HepG2 (cell line): ENCODE results near the gene THBS2. TPM values are rescaled to one million over a fixed set of nuclear protein-coding genes. Genes with fewer than 3 reads are reported as not detected.

Experiments used
- ATAC-seq: fragments of 200-7000 bp; cut with Tn5 transposase; 3 replicates; pipeline ENCODE4 v1.9.1; 2020; ENCODE audit warnings: mild to moderate bottlenecking, moderate library complexity
- BruUV-seq: library from RNA; stranded (reverse); fragments of 400-500 nt; replicated peaks from 2 replicates; lab custom pipeline; 2021; lab: Mats Ljungman, UMichigan
- CTCF ChIA-PET: fragments of 300-600 bp; formaldehyde crosslinking; extraction: SDS; loops from one replicate; lab custom pipeline; 2021; ENCODE audit warnings: low total read pairs, inconsistent platforms, low intra/inter-chr PET ratio; lab: Yijun Ruan, JAX
- POLR2A ChIA-PET: fragments of 350-600 bp; sonication (Branson Sonifier 250); formaldehyde crosslinking; loops from one replicate; lab custom pipeline; 2020; ENCODE audit warnings: antibody characterized with exemption, inconsistent platforms; lab: Yijun Ruan, JAX
- DNase-seq: peaks from one replicate; pipeline ENCODE4 v3.0.0-alpha.2; 2015; ENCODE audit warnings: low spot score
- FAIRE-seq: peaks from 3 replicates; lab custom pipeline; 2011; peaks lifted over from hg19 to GRCh38; lab: Jason Lieb, UNC
- H2AFZ ChIP-seq: one replicate; pipeline ENCODE4 v1.6.1; 2011; ENCODE audit warnings: low read length, inconsistent platforms
- H3K27ac ChIP-seq: fragments of 300-600 bp; 3 replicates; pipeline ENCODE4 v1.8.0; 2011; ENCODE audit warnings: mixed run types, mild to moderate bottlenecking, mixed read lengths, low read length, inconsistent platforms; ENCODE audit not compliant: insufficient read depth; ENCODE audit errors: extremely low read length
- H3K27me3 ChIP-seq, 2 experiments: fragments of 200-600 bp in 1 of 2; 2 replicates in 1 of 2; 3 replicates in 1 of 2; pipeline versions ENCODE4 v1.6.0 to v1.8.0; 2011; ENCODE audit warnings: low read length in 2 of 2, mild to moderate bottlenecking in 2 of 2, moderate library complexity in 2 of 2, inconsistent platforms in 1 of 2; ENCODE audit not compliant: insufficient read depth in 2 of 2, control insufficient read depth in 1 of 2
- H3K36me3 ChIP-seq, 2 experiments: fragments of 200-600 bp in 1 of 2; replicated peaks in 1 of 2; 2 replicates in 1 of 2; 3 replicates in 1 of 2; pipeline versions ENCODE4 v1.5.1 to v1.8.0; 2011; ENCODE audit warnings: low read length in 2 of 2, inconsistent platforms in 1 of 2; ENCODE audit not compliant: insufficient read depth in 2 of 2, control insufficient read depth in 1 of 2
- H3K4me1 ChIP-seq: 2 replicates; pipeline ENCODE4 v1.5.1; 2012; ENCODE audit warnings: low read length, inconsistent platforms; ENCODE audit not compliant: insufficient read depth
- H3K4me2 ChIP-seq: 2 replicates; pipeline ENCODE4 v1.6.0; 2011; ENCODE audit warnings: low read depth, low read length, inconsistent platforms
- H3K4me3 ChIP-seq, 3 experiments: fragments of 200-600 bp in 1 of 3; sonication (generic), shearing (Covaris generic) in 1 of 3; replicated peaks in 1 of 3; 2 replicates each; pipeline ENCODE4 v1.5.1; 2011 to 2016; ENCODE audit warnings: low read length in 3 of 3, inconsistent platforms in 2 of 3, low read depth in 2 of 3, mild to moderate bottlenecking in 2 of 3, control low read depth in 1 of 3, mixed read lengths in 1 of 3; ENCODE audit not compliant: insufficient read depth in 1 of 3
- H3K79me2 ChIP-seq: one replicate; pipeline ENCODE4 v1.6.1; 2011; ENCODE audit warnings: low read length, inconsistent platforms; ENCODE audit not compliant: insufficient read depth
- H3K9ac ChIP-seq: 2 replicates; pipeline ENCODE4 v1.6.0; 2011; ENCODE audit warnings: mild to moderate bottlenecking, low read depth, low read length, inconsistent platforms; ENCODE audit not compliant: insufficient read depth
- H3K9me3 ChIP-seq: 2 replicates; pipeline ENCODE4 v1.5.1; 2012; ENCODE audit warnings: mild to moderate bottlenecking, low read length
- H4K20me1 ChIP-seq: 2 replicates; pipeline ENCODE4 v1.6.0; 2011; ENCODE audit warnings: inconsistent platforms, mild to moderate bottlenecking, low read length, moderate library complexity; ENCODE audit not compliant: insufficient read depth
- ATF7 ChIP-seq, 2 experiments: fragments of 450-650 bp in 1 of 2; sonication (generic) in 1 of 2; formaldehyde crosslinking in 1 of 2; IDR thresholded peaks; 2 replicates each; pipeline versions ENCODE4 v1.4.0 to v1.6.1; 2016 to 2020; ENCODE audit warnings: antibody characterized with exemption in 1 of 2, mild to moderate bottlenecking in 1 of 2, missing genetic modification reagents in 1 of 2
- CREB1 ChIP-seq, 2 experiments: fragments of 450-650 bp in 1 of 2; IDR thresholded peaks; 2 replicates each; pipeline ENCODE4 v1.6.1; 2016 to 2017; ENCODE audit warnings: control low read depth in 1 of 2, mild to moderate bottlenecking in 1 of 2, missing compliant biosample characterization in 1 of 2, missing genetic modification characterization in 1 of 2
- GATAD2A ChIP-seq: IDR thresholded peaks from 2 replicates; pipeline ENCODE4 v1.6.1; 2016
- MIER3 ChIP-seq: IDR thresholded peaks from 2 replicates; pipeline ENCODE4 v1.6.1; 2016; ENCODE audit warnings: missing compliant biosample characterization, borderline replicate concordance
- PRMT3 ChIP-seq: sonication (generic); formaldehyde crosslinking; IDR thresholded peaks from 2 replicates; pipeline ENCODE4 v1.8.1; 2022; ENCODE audit warnings: low read depth, mild to moderate bottlenecking, moderate library complexity, missing genetic modification reagents, borderline replicate concordance
- TAF1 ChIP-seq: sonication (generic); formaldehyde crosslinking; IDR thresholded peaks from 2 replicates; pipeline ENCODE4 v1.4.0; 2020; ENCODE audit warnings: missing genetic modification reagents
- ZSCAN31 ChIP-seq: sonication (generic); formaldehyde crosslinking; IDR thresholded peaks from 2 replicates; pipeline ENCODE4 v1.5.0; 2020; ENCODE audit warnings: low read depth, mild to moderate bottlenecking, missing genetic modification reagents
- WGBS: methylation state at CpG from one replicate; pipeline ENCODE4 v1.1.6; 2017; ENCODE audit warnings: low lambda C conversion rate; 5-methylcytosine and 5-hydroxymethylcytosine counted together
- in situ Hi-C: cut with HindIII; loops from 2 replicates; pipeline ENCODE4 v1.10.0; 2017; ENCODE audit warnings: low pct_unique_long_range_greater_than_20kb; ENCODE audit not compliant: extremely low pct_ligation_motif_present
- intact Hi-C: fragments of 100-400 bp; cut with micrococcal nuclease; formaldehyde crosslinking; loops from one replicate; pipeline ENCODE4 v1.10.0; 2022; ENCODE audit not compliant: unreplicated experiment
- polyA plus RNA-seq, 8 experiments: library from polyadenylated mRNA; depleted of rRNA in 3 of 8; stranded (reverse) in 7 of 8; unstranded in 1 of 8; fragments of >200 nt; fragmentation: Illumina TruSeq in 4 of 8; extraction: Trizol in 4 of 8; gene quantifications; 2 replicates each; pipeline versions ENCODE4 v1.2.1 to v1.2.3, GENCODE V29; 2011 to 2016; ENCODE audit warnings: low read depth in 4 of 8, missing spikeins in 1 of 8, mixed read lengths in 1 of 8; ENCODE audit not compliant: insufficient read depth in 1 of 8
- total RNA-seq, 5 experiments: library from RNA; depleted of rRNA; stranded (reverse); fragments of >200 nt; fragmentation: Illumina TruSeq; extraction: Trizol; gene quantifications; 2 replicates each; pipeline ENCODE4 v1.2.3, GENCODE V29; 2016; ENCODE audit warnings: low read depth in 1 of 5
- TF ChIP-seq, protein P1 (sequence below): sonication (generic); formaldehyde crosslinking; IDR thresholded peaks from 2 replicates; pipeline ENCODE4 v1.4.0; 2020; ENCODE audit warnings: missing genetic modification reagents

The THBS2 gene
- total and polyA plus RNA-seq, 2 of the 13 experiments (the other 11 are each of a cell fraction or from before 2014, with no cell fraction given): 0.12 to 0.15 TPM

GRCh38 chr6:169291646-169292337, 38.1 kb upstream of the THBS2 start (continued):
- TF ChIP-seq PRMT3 (CRISPR knock-in tag) (0 out of 2 replicates have a peak, but pooled peaks have one; percentile 17), ZSCAN31 (0 out of 2 replicates have a peak, but pooled peaks have one; percentile 15), MIER3 (CRISPR knock-in tag) (0 out of 2 replicates have a peak, but pooled peaks have one; percentile 18), TAF1 (CRISPR knock-in tag) (peak; percentile 53)

DNA sequence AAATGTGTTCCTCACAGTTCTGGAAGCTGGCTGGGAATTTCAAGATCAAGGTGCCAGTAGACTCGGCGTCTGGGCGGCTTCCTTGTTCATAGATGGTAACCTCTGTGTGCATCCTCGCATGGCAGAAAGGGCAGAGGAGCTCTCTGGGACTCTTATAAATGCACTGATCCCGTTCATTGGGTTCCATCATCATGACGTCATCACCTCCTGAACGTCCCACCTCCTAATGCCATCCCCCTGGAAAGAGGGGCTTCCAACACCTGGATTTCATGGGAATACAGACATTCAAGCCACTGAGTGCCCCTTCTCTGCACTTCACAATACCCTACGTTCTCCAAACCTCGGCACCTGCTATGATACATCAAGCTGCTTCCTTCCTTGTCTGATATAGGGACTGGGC, 37.5 kb upstream of the THBS2 start:
- 94% methylated on average over 9 of the region's 9 CpGs for WGBS
- POLR2A ChIA-PET: no interaction called here

More for the DNA sequence above, 37.5 kb upstream of the THBS2 start:
- intact Hi-C loops: no loop called here
- DNase-seq (no peak), ATAC-seq (no peak), FAIRE-seq (no peak)
- Histone ChIP-seq H3K4me3 (no peak overlapping the region), H3K27ac (peak overlapping the region; percentile 83), H3K9me3 (no peaks in the 10 kb centered on the region), H3K4me1 (peaks cover 58% of the 10 kb centered on the region), H3K9ac (no peak overlapping the region), H2AFZ (no peak overlapping the region), H4K20me1 (no peaks in the 10 kb centered on the region), H3K36me3 (no peaks in the 10 kb centered on the region)
- BruUV-seq: no TSS peak
- in situ Hi-C loops: no loop called here
- peak; percentile 66 for TF ChIP-seq ATF7 (IDR thresholded peaks at IDR 0.05)
- TF ChIP-seq ATF7 (CRISPR knock-in tag; IDR thresholded peaks at IDR 0.05): no peak
- TF ChIP-seq, protein P1, sequence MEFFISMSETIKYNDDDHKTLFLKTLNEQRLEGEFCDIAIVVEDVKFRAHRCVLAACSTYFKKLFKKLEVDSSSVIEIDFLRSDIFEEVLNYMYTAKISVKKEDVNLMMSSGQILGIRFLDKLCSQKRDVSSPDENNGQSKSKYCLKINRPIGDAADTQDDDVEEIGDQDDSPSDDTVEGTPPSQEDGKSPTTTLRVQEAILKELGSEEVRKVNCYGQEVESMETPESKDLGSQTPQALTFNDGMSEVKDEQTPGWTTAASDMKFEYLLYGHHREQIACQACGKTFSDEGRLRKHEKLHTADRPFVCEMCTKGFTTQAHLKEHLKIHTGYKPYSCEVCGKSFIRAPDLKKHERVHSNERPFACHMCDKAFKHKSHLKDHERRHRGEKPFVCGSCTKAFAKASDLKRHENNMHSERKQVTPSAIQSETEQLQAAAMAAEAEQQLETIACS (CRISPR knock-in tag): peak; percentile 4; the same call in 1 of the 2 replicates
- TF ChIP-seq CREB1 (IDR thresholded peaks at IDR 0.05): 0 out of 2 replicates have a peak, but pooled peaks have one; percentile 14
- no peak for TF ChIP-seq CREB1 (CRISPR knock-in tag; IDR thresholded peaks at IDR 0.05)
- no peak for TF ChIP-seq GATAD2A (CRISPR knock-in tag)
- TF ChIP-seq, all 625 proteins: peak for 3
- no peaks in the 10 kb centered on the region for H3K27me3 ChIP-seq
- peak overlapping the region; percentile 84; the same call in 1 of the 2 replicates for H3K4me2 ChIP-seq
- no peaks in the 10 kb centered on the region for H3K79me2 ChIP-seq
- CTCF ChIA-PET: no interaction called here
